Smooth muscle cell of the brain vasculature (primary cell): ENCODE measurements around the gene U2AF2.

Experiments
- DNase-seq: peaks from one replicate; pipeline ENCODE4 v3.0.0-alpha.2; 2012; ENCODE audit warnings: low read depth, low spot score

Gene U2AF2

DNA sequence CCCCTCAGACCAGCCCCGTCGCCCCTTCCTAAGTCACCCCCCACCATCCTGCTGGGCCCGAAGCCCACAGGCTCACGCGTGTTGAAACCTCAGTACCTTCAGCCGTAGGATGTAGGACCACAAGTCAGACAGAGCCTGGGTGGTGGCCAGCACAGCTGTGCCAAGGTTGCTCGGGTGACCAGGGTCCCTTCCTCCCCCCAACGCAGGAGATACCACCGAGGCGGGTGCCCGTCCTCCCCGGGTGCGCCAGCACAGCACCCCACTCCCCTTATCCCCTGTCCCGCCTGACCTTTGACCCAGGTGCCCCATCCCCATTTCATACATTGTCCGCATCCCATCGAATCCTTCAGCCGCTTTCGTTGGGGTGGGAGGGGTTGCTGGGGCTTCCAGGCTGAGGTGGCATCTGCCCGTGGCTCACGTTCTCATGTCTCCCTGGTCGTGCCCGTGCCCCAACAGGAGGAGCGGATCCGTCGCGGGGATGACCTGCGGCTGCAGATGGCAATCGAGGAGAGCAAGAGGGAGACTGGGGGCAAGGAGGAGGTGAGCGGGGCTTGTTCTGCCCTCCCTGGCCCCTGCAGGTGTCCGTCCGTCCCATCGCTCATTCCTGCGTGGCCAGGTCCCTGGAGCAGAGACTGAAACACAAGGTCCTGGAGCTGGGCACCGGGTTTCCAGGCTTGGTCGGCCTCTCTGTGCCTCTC is 34.7 kb downstream of the U2AF2 start:
- DNase-seq = no peak

DNA sequence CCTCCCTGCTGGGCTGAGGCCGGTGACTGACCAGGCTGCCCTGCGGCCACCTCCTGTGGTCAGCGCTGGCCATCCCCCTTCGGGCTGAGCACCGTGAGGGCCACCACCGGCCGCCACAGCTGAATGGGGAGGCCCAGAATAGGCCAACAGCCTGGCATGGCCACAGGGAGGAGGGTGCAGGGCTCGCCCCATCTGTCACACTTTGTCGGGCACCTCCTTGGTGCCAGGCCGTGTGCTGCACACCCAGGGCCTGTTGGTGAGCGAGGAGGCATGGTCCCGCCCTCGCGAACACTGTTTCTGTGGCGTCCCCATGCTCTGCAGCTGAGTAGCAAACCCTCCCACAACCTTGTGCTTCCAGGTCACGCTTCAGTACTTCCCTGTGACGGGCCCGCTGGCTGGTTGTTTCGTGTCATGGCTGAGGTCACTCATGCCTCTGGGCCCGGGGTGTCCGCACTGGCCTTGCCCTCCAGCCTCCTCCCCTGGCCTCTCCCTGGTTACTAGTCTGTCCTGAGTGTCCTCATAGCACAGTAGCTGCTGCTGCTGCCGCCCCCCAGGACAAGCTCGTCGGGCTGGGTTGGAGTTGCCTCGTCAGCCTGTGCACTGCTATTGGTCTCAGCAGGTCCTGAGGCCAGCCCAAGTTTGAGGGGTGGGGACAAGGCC is 35.4 kb downstream of the U2AF2 start:
- no peak for DNase-seq

DNA sequence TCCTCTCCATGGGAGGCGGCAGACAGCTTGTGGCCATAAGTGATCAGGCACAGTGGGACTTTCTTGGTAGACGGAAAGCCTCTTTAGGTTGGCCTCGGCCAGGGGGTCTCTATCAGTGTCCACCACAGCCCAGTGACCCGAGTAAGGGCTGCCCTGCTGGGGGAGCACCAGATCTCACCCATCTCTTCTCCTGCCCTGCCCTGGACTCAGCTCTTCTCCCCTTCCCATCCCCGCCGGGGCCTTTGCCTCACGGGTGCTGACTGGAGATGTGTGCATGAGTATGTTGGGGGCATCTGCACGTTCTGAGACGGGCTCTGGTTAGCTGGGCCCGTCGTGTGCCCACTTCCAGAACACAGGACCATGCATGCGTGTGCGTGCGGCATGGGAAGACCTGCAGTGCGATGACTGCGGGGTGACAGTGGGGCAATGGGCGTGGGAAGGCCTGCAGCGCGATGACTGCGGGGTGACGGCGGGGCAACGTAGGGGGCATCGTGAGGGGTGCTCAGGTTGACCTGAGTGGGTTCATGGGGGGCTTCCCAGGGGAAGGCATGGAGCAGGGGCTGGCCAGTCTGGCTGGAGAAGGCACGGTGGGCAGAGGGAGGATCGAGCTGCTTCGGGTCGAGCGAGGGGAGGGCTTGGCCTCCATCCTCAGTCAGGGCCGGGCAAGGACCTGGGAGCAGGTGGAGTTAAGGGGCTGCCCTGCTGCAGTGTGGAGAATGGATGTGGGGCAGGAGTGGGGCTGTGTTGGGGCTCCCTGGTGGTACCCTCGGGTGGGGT is 36.1 kb downstream of the U2AF2 start:
- no peak for DNase-seq

DNA sequence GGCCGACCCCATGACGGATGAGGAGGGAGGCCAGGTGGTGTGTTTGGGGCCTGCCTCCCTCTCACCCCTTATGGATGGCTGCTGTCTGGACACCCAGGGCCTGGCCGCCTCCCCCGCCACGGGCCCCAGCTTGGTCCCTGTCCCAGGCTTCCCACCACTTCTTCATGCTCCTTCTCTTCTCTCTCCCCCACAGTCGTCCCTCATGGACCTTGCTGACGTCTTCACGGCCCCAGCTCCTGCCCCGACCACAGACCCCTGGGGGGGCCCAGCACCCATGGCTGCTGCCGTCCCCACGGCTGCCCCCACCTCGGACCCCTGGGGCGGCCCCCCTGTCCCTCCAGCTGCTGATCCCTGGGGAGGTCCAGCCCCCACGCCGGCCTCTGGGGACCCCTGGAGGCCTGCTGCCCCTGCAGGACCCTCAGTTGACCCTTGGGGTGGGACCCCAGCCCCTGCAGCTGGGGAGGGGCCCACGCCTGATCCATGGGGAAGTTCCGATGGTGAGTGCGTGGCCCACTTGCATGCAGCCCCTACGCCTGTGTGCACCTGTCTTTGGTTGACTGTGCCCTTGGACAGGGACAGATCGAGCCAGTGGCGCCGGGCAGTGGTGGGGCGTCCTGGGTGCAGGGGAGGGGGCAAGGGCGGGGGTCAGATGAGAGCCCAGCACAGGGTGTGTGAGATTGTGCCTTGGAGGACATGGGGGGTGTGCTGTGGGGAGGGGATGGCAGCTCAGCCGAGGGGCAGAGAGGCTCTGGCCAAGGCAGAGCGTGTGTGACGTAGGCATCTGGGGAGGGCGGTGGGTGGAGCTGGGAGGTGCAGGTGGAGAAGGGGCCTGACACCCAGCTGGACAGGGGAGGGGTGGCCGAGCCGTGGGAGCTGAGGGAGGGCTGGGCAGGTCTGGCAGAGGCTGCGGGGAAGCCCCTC is 37.0 kb downstream of the U2AF2 start:
- DNase-seq = no peak

DNA sequence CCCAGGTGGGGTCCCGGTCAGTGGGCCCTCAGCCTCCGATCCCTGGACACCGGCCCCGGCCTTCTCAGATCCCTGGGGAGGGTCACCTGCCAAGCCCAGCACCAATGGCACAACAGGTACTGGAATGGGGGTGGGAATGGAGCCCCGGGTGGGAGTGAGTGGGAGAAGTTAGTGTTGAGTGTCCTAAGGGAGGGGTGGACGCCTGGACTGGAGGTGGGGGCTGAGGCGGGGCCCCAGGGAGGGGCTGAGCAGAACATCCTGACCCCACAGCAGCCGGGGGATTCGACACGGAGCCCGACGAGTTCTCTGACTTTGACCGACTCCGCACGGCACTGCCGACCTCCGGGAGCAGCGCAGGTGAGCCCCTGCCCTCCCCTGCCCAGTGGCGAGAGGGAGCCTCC is 37.8 kb downstream of the U2AF2 start:
- DNase-seq = no peak

DNA sequence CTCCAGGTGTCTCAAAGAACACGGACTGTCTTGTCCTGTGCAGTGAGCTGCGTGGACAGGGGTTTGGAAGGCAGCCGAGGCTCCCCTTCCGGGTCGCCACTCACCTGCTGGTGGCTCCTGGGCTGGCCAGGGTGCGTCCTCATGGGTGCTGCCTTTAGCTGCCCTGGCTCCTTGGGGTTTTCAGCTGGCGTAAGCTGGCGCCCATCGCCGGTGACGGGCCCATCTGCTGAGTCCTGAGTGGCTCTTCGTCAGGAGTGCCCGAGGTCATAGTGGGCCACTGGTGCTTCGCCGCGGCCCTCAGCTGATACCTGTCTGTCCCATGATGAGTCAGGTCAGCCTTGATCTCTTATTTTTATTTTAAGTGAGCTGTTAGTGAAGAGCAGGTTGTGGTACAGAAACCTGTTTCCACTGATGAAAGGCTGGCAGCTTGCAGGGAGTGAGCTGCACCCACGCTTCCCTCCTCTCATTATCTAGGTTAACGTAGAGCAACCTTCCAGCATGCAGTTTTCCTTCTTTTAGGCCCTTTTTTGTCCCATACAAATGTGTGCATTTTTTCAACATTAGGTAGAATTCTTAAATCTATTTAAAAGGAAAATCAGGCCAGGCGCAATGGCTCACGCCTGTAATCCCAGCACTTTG is 38.6 kb downstream of the U2AF2 start:
- DNase-seq = no peak

DNA sequence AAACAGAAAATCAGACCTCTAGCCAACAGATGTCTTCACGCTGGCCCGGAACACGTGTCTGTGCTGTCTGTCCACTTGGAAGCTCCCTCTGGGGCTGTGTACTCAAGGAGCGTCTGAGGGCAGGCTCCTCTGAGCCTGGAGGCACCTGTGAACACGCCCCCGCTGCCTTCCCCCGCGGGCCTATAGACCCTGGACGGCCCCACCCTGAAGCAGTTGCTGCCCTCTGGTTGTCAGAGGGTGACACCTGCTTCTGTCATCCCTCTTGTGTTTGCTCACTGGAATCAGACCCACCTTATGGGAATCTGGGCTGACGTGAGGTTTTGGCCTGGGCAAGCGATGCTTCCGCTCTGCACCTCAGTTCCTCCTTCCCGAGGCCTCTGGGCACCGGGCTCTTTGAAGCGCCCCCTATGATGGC is 39.4 kb downstream of the U2AF2 start:
- no peak for DNase-seq

DNA sequence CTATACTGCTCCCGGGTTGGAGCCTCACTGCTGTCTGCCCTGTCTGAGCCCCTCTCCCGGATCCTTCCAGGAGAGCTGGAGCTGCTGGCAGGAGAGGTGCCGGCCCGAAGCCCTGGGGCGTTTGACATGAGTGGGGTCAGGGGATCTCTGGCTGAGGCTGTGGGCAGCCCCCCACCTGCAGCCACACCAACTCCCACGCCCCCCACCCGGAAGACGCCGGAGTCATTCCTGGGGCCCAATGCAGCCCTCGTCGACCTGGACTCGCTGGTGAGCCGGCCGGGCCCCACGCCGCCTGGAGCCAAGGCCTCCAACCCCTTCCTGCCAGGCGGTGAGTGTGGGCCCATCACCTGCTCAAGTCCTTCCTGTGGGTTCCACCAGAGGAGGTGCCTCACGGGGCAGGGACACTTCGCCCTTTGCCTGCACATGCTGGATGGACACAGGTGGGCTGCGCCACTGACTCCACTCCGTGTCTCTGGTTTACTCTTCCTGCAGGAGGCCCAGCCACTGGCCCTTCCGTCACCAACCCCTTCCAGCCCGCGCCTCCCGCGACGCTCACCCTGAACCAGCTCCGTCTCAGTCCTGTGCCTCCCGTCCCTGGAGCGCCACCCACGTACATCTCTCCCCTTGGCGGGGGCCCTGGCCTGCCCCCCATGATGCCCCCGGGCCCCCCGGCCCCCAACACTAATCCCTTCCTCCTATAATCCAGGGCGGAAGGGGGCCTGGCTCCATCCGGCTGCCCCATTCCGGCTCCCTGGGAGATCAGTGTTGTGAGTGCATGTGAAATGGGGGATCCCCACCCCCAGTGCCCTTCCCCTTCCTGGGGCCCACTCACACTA is 40.0 kb downstream of the U2AF2 start:
- no peak for DNase-seq

DNA sequence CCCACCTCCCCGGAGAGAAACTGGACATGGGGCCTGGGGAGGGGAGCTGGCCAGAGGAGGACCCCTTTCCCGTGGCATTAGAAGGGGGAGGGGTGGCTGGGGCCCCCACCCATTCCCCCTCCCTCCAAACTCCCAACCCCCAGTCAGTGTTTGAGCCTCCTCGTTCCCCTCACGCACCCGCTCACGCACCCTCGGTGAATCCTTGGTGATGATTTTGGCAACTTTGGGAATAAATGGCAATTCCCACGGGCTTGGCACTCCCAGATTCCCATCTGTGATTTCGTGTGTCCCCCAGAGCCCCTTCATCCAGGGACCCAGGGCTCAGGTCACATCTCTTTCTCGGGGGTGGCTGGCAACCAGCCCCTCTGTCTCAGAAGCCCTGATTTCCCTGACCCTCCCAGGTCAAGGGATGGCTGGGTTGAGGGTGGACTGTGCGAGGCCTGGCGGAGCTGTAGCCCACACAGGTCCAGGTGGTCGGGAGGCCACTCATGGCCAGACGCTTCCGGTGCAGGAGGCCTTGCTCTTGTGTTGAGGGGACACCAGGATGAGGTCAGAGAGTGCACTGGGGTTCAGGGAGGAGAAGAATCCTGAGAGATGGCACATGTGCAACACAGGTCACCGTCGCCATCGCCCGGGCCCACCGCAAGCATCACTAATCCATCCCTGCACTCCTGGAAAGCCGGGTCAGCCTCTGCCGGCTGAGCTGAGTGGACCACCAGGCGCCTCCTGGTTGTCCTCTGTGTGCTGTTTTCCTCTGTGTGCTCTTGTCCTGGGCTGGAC is 40.9 kb downstream of the U2AF2 start:
- DNase-seq = no peak

DNA sequence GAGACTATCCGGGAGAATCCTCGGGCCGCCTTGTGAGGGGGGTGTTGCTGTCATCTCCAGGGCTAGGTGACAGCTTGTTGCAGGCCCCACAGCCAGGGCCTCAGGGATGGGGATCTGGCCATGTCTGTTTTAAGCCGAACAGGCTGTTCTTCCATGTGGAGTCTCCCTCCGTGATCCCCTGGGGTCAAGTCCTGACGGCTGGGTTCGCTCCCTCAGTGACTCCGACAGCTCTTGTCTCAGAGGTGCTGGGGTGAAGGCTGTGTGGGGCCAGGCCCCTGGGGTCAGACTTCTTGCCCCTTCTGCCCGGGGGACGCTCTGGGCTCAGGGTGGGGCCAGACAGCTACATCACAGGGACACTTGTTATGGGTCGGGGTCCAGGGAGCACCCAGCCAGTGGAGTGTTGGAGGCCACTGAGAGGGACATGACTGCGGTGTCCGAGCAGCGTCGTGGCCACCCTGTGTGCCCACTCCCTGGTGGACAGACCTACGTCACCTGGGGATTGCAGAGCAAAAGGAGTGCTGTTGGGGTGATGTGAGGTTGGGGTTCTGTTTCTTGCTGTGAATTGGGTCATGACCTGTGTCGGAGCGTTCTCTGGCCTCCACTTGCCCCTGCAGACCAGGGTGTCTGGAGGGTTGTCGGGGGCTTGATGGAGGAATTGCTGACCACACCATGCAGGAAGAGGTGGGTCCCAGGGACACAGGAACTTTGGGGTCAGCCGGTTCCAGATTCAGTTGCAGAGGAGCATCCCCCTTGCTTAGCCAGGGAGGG is 41.6 kb downstream of the U2AF2 start:
- no peak for DNase-seq

DNA sequence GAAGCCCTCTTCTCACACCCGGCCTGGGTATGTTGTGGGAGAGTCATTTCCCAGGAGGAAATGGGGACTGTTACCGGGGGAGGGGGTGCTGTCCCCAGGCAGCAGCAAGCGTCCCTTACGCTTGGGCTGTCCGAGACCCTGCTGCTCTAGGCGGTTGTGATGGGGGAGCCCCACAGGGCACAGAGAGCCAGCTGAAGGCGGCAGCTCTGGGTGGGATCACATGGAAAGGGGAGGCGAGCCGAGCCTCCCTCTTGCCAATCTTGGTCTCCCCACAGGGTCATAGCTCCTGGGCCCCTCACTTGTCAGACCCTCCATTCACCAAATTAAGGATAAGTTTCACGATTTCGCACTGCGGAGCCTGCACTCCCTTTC is 42.2 kb downstream of the U2AF2 start:
- DNase-seq = no peak

DNA sequence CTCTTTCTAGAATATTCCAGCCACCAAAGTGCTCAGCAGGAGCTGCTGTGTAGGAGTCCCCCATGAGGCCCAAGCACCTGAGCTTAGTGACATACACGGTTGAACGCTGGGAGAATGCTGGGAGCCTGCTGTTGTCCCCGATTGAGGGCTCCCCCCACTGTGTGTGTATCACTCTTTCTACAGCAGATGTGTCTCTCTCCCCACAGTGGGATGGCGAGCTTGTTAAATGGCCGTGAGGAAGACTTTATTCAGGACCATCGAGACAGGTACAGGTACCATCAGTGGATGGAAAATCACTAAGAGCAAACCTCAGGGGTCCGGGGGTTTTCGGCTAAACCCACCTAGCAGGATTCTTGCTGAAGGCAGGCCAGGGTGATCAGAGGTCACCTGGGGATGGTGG is 42.9 kb downstream of the U2AF2 start:
- DNase-seq = no peak

DNA sequence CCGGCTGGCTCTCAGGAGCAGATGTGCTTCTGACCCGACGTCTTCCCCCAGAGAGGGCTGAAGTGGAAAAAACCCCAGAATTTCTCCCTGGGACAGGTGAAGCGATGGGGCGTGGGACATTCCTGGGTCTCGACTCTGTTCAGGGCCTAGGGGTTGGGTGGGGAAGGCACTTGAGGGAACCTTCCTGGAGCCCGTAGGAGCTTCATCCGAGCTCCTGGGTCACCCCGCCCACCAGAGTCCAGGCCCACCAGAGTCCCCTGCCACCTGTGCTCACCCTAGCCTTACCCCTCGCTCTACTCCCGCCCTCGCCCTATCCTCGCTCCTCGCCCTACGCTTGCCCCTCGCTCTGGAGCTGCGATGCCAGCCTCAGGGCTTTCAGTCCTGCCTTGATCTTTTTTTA is 43.4 kb downstream of the U2AF2 start:
- no peak for DNase-seq

DNA sequence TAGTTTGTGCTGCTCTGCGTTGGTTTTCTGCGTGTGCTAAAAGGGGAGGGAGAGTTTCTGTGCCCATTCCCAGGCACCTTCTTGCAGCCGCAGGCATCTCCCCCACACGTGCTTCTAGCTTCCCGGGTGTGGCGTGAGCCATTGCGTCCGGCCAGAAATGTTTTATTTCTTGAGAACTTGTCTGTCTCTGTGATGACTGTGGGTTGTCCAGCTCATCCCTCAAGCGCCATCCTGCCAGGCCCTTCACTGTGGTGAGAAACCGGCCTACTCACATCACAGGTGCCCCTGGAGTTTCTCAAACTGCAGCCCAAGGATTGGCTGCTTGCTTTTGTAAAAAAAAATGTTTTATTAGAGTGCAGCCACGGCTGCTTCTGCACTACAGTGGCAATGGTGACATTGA is 44.4 kb downstream of the U2AF2 start:
- DNase-seq = no peak

DNA sequence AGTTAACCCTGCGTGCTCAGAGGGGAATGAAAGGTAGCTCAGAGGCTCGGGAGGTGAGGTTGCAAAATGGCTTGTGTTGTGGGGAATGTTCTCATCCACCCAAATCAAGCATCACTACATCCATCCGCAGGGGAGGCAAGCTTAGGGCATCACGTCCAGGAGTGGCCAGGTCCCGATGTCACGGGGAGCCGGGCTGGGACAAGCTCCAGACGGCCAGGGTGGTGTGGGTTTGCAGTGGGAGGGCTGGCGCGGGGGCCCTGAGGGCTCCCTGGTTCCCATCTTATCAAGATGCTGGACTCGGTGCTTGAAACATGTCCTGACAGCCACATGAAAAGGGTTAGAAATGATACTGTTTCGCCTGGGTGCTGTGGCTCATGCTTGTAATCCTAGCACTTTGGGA is 46.0 kb downstream of the U2AF2 start:
- DNase-seq = no peak

DNA sequence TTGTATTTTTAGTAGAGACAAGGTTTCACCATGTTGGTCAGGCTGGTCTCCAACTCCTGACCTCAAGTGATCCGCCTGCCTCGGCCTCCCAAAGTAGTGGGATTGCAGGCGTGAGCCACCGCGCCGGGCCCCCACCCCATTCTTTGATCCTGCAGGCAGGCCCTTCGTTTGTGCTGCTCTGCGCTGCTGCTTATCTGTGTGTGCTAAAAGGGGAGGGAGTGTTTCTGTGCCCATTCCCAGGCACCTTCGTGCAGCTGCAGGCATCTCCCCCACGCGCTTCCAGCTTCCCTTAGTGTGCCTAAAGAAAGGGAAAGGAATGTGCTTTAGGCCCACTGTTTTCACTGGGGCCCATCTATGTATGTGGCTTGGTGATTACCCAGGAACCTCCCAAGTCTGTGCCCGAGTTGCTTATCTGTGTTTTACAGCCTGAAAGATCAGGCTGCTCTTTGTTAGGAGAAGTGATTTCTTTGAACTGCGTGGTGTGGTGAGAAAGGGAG is 47.3 kb downstream of the U2AF2 start:
- DNase-seq = no peak

DNA sequence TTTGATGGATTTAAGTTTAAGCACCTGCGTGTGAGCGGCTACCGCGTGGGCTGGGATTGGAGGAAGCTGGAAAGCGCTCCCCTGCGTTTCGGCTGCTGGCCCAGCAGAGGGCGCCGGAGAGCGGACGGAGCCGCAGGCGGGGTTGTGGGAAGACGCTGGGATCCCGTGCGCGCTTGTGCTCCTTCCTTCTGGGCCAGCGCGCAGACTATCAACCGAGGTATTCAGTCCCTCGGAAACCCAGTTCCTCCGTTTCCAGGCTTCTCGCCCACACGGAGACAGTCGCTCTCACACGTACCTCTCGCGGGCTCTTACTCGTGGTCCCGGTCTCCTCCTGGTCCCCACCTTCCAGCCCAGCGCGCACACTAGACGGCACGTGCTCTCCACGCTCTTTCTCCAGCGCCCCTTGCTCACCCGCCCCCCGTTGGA is 49.0 kb downstream of the U2AF2 start:
- no peak for DNase-seq

DNA sequence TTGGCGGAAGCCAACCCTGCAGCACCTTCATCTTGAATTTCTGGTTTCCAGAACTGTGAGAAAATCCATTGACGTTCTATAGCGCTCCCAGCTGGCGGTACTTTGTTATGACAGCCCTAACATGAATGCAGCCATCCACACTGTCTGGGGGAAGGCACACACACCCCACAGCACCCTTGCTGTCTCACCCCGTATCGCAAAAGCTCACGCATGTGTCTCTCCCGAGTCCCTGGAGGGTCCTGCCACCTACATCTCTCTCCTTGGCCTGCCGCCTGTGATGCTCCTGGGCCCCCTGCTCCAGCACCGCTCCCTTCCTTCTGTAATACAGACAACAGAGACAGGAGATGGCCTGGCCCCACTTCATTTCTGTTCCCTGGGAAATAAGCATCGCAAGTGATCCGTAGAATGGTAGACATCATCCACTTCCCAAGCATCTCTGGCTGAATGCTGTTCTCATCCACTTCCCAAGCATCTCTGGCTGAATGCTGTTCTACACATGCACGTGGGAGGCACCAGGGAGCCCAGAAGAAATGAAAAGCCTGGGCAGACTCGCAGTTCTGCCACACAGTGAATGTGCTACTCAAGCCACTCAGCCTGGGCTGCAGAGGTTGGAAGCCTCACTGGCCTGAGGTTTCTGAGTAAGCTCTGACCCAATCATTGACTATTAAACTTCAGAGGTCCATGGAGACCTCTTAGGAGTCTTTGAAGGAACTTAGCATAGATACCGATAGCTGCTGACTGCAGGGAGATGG is 49.8 kb downstream of the U2AF2 start:
- DNase-seq = no peak
